ENCODE measurements around the gene S100A6. TPM values are rescaled to one million over a fixed set of nuclear protein-coding genes. Genes with fewer than 3 reads are reported as not detected.

S100A6 gene
- total and polyA plus RNA-seq, 2 donors (not counting 1 experiment from before 2014, with no cell fraction given): 110 to 213 TPM

GRCh38 chr1:153506831-153507413 lies 28.9 kb downstream of the S100A6 start:
- intact Hi-C loops (cut with micrococcal nuclease): no loop called here
- H3K27ac ChIP-seq (ENCODE audit: low read length in 2 of 2): no peak overlapping the region
- no peaks in the 10 kb centered on the region for H3K4me1 Mint-ChIP-seq
- no peaks in the 10 kb centered on the region for H3K79me2 ChIP-seq (ENCODE audit: control insufficient read depth, insufficient read depth, low read length)
- no peaks in the 10 kb centered on the region for H4K20me1 ChIP-seq (ENCODE audit: control insufficient read depth, insufficient read depth, low read length, poor library complexity, severe bottlenecking)
- peaks cover 3% of the 10 kb centered on the region for H3K27me3 Mint-ChIP-seq
- 92% methylated on average over 6 of the region's 7 CpGs for WGBS (ENCODE audit: insufficient coverage)
- DNase-seq (no peak), ATAC-seq (ENCODE audit: low read depth) (no peak)
- H3K9me3 ChIP-seq (ENCODE audit: control extremely low read depth in 1 of 3, control insufficient read depth in 2 of 3, insufficient read depth in 1 of 3, low read length in 2 of 3): no peaks in the 10 kb centered on the region
- H3K36me3 ChIP-seq (replicated peaks in 1 of 2; ENCODE audit: control extremely low read depth in 1 of 2, control insufficient read depth in 1 of 2, extremely low read depth in 1 of 2, insufficient read depth in 2 of 2, low read length in 1 of 2): no peaks in the 10 kb centered on the region
- no peaks in the 10 kb centered on the region for H3K27me3 ChIP-seq (replicated peaks in 1 of 4; ENCODE audit: control extremely low read depth in 1 of 4, control insufficient read depth in 3 of 4, insufficient read depth in 4 of 4, low read length in 3 of 4)
- H3K27ac Mint-ChIP-seq: no peak overlapping the region
- no peaks in the 10 kb centered on the region for H3K9me3 Mint-ChIP-seq (ENCODE audit: insufficient read depth)
- no peak overlapping the region for H3K4me3 ChIP-seq (ENCODE audit: control extremely low read depth in 1 of 5, extremely low read depth in 1 of 5, insufficient read depth in 1 of 5, low read depth in 2 of 5, low read length in 4 of 5)
- no peak overlapping the region for H3K9ac ChIP-seq (ENCODE audit: low read length)
- H2AFZ ChIP-seq (ENCODE audit: insufficient read depth, low read depth, low read length, poor library complexity, severe bottlenecking): no peak overlapping the region
- TF ChIP-seq EZH2 (IDR thresholded peaks at IDR 0.05; ENCODE audit: borderline replicate concordance, insufficient read depth, low read depth, low read length, poor library complexity, severe bottlenecking): no peak
- TF ChIP-seq CTCF (IDR thresholded peaks at IDR 0.05): no peak
- POLR2A ChIA-PET: no interaction called here
- no peak overlapping the region for H3K4me3 Mint-ChIP-seq
- H3K4me2 ChIP-seq (replicated peaks; ENCODE audit: low read depth, low read length, poor library complexity, severe bottlenecking): no peak overlapping the region
- H3K4me1 ChIP-seq (ENCODE audit: control insufficient read depth in 2 of 2, insufficient read depth in 2 of 2, low read length in 2 of 2): no peaks in the 10 kb centered on the region
- CTCF ChIA-PET: interaction anchor here (5.9 to 11.1 kb wide), 2 partner anchors 59 to 63 kb away, joined by 36 to 227 read pairs; partner anchors contain the start of gene S100A2

GRCh38 chr1:153506386-153506785 lies 29.4 kb downstream of the S100A6 start:
- Histone ChIP-seq H3K36me3 (replicated peaks in 1 of 2; ENCODE audit: control extremely low read depth in 1 of 2, control insufficient read depth in 1 of 2, extremely low read depth in 1 of 2, insufficient read depth in 2 of 2, low read length in 1 of 2) (no peaks in the 10 kb centered on the region), H3K9ac (ENCODE audit: low read length) (no peak overlapping the region), H3K27me3 (replicated peaks in 1 of 4; ENCODE audit: control extremely low read depth in 1 of 4, control insufficient read depth in 3 of 4, insufficient read depth in 4 of 4, low read length in 3 of 4) (no peaks in the 10 kb centered on the region), H3K27ac (ENCODE audit: low read length in 2 of 2) (no peak overlapping the region), H4K20me1 (ENCODE audit: control insufficient read depth, insufficient read depth, low read length, poor library complexity, severe bottlenecking) (no peaks in the 10 kb centered on the region), H3K9me3 (ENCODE audit: control extremely low read depth in 1 of 3, control insufficient read depth in 2 of 3, insufficient read depth in 1 of 3, low read length in 2 of 3) (no peaks in the 10 kb centered on the region), H2AFZ (ENCODE audit: insufficient read depth, low read depth, low read length, poor library complexity, severe bottlenecking) (no peak overlapping the region), H3K79me2 (ENCODE audit: control insufficient read depth, insufficient read depth, low read length) (no peaks in the 10 kb centered on the region), H3K4me3 (ENCODE audit: control extremely low read depth in 1 of 5, extremely low read depth in 1 of 5, insufficient read depth in 1 of 5, low read depth in 2 of 5, low read length in 4 of 5) (no peak overlapping the region), H3K4me1 (ENCODE audit: control insufficient read depth in 2 of 2, insufficient read depth in 2 of 2, low read length in 2 of 2) (no peaks in the 10 kb centered on the region), H3K4me2 (replicated peaks; ENCODE audit: low read depth, low read length, poor library complexity, severe bottlenecking) (no peak overlapping the region)
- intact Hi-C loops (cut with micrococcal nuclease): no loop called here
- Mint-ChIP-seq H3K27me3 (peaks cover 4% of the 10 kb centered on the region), H3K27ac (no peak overlapping the region), H3K4me1 (no peaks in the 10 kb centered on the region), H3K4me3 (no peak overlapping the region), H3K9me3 (ENCODE audit: insufficient read depth) (no peaks in the 10 kb centered on the region)
- TF ChIP-seq CTCF (IDR thresholded peaks at IDR 0.05) (no peak), EZH2 (IDR thresholded peaks at IDR 0.05; ENCODE audit: borderline replicate concordance, insufficient read depth, low read depth, low read length, poor library complexity, severe bottlenecking) (no peak)
- CTCF ChIA-PET: interaction anchor here (11.1 kb wide), 1 partner anchor 64 kb away, joined by 227 read pairs; no protein-coding TSS in a partner anchor
- DNase-seq (no peak), ATAC-seq (ENCODE audit: low read depth) (no peak)
- 97% methylated on average over 5 of the region's 5 CpGs for WGBS (ENCODE audit: insufficient coverage)
- POLR2A ChIA-PET: no interaction called here
